ENCODE data around the gene LAMP1.
"Not testable (repeated sequence)": the region's sequence is repeated elsewhere in the genome, so short reads cannot be mapped to it uniquely, and the experiment has no call there.

LAMP1 gene

GRCh38 chr13:113325779-113326178, 28.7 kb downstream of the LAMP1 start:
- Mint-ChIP-seq H3K4me3 (no peak overlapping the region), H3K4me1 (ENCODE audit: low read depth) (no peaks in the 10 kb centered on the region), H3K27me3 (peaks cover 12% of the 10 kb centered on the region), H3K9me3 (no peaks in the 10 kb centered on the region), H3K27ac (no peak overlapping the region), H3K36me3 (ENCODE audit: low read depth) (peaks cover 47% of the 10 kb centered on the region)
- intact Hi-C loops (cut with micrococcal nuclease) = no loop called here

- no peaks in the 10 kb centered on the region for H3K9me3 Mint-ChIP-seq
- peaks cover 31% of the 10 kb centered on the region for H3K36me3 Mint-ChIP-seq (ENCODE audit: low read depth)
- H3K4me3 Mint-ChIP-seq = no peak overlapping the region
- intact Hi-C loops (cut with micrococcal nuclease) = no loop called here
- H3K27me3 Mint-ChIP-seq = peaks cover 12% of the 10 kb centered on the region
- no peak overlapping the region for H3K27ac Mint-ChIP-seq
- H3K4me1 Mint-ChIP-seq (ENCODE audit: low read depth) = no peaks in the 10 kb centered on the region
Measured at GRCh38 chr13:113327391-113327765, 30.3 kb downstream of the LAMP1 start.

DNA sequence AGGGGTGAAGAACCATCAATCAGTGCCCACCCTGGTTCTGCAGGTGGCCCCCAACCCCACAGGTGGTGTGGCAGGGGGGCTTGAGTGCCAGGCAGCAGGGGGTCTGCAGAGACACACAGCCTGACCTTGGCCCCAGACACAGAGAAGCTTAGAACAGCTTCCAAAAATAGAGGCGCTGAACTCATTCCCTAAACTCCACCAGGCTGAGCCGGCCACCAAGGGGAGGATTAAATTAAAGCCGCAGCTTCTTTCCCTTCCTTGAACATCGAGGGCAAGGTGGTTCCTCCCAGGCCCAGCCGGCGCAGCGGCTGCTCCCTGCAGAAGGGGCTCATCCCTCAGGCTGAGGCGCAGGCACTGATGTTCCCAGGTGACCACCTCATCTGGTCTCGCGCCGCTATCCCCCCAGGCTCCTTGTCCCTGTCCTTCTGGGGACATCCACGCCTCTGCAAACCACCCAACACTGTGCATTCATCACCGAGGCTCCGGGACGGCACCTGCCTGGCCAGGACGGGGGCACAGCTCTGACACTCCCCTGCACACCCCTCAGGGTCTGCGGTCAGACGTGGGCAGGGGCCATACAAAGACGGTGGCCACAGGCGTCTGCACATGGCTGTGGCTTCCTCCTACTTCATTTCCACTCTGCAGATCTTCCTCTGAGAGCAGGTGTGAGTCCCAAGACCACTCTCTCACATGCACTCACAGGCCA, 30.9 kb downstream of the LAMP1 start:
- H3K4me3 Mint-ChIP-seq = no peak overlapping the region
- H3K4me1 Mint-ChIP-seq (ENCODE audit: low read depth) = no peaks in the 10 kb centered on the region
- H3K9me3 Mint-ChIP-seq = no peaks in the 10 kb centered on the region
- H3K27ac Mint-ChIP-seq = no peak overlapping the region
- peaks cover 14% of the 10 kb centered on the region for H3K27me3 Mint-ChIP-seq
- peaks cover 26% of the 10 kb centered on the region for H3K36me3 Mint-ChIP-seq (ENCODE audit: low read depth)
- intact Hi-C loops (cut with micrococcal nuclease) = no loop called here

DNA sequence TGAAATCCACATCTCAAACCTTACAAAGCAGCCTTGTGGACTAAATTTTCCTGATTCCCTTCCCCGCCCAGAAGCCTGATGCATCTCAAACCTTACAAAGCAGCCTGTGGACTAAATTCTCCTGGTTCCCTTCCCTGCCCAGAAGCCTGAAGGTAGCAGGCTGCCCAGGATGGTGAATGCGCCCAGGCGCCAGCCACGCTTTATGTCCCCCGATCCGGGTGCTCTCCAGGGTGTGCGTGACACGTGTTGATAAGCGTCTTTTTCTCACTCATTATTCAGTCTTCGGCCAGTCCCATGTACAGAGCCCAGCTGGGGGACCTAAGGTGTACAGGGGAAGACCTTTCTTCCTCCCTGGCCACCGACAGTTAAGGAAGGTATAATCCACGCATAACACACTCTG, 31.8 kb downstream of the LAMP1 start:
- Mint-ChIP-seq H3K27me3 (peaks cover 14% of the 10 kb centered on the region), H3K9me3 (no peaks in the 10 kb centered on the region), H3K36me3 (ENCODE audit: low read depth) (peaks cover 17% of the 10 kb centered on the region), H3K4me1 (ENCODE audit: low read depth) (no peaks in the 10 kb centered on the region), H3K4me3 (no peak overlapping the region), H3K27ac (no peak overlapping the region)
- intact Hi-C loops (cut with micrococcal nuclease) = no loop called here

DNA sequence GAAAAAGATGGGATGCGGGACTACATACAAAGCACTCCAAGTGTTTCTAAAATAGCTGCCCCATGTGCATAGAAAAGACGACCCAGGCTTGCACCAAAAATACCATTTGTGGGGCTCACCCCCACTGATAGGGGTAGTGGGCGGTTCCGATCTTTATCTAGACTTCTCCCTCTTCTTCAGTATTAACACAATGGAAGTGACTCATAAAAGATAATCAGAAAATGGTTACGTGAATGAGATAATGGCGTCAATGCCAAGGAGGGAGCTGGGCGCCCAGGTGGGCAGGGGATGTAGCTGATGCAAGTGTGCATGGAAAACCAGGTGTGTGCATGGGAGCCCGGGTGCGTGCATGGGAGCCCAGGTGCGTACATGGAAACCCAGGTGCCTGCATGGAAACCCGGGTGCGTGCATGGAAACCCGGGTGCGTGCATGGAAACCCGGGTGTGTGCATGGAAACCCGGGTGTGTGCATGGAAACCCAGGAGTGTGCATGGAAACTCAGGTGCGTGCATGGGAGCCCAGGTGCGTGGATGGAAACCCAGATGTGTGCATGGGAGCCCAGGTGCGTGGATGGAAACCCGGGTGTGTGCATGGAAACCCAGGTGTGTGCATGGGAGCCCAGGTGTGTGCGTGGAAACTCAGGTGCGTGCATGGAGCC, 32.7 kb downstream of the LAMP1 start:
- H3K4me1 Mint-ChIP-seq (ENCODE audit: low read depth) = no peaks in the 10 kb centered on the region
- intact Hi-C loops (cut with micrococcal nuclease) = no loop called here
- no peaks in the 10 kb centered on the region for H3K9me3 Mint-ChIP-seq
- peaks cover 18% of the 10 kb centered on the region for H3K27me3 Mint-ChIP-seq
- no peak overlapping the region for H3K4me3 Mint-ChIP-seq
- H3K36me3 Mint-ChIP-seq (ENCODE audit: low read depth) = peaks cover 7% of the 10 kb centered on the region
- no peak overlapping the region for H3K27ac Mint-ChIP-seq

- H3K36me3 Mint-ChIP-seq (ENCODE audit: low read depth) = no peaks in the 10 kb centered on the region
- no peaks in the 10 kb centered on the region for H3K4me1 Mint-ChIP-seq (ENCODE audit: low read depth)
- intact Hi-C loops (cut with micrococcal nuclease) = no loop called here
- H3K4me3 Mint-ChIP-seq = no peak overlapping the region
- H3K9me3 Mint-ChIP-seq = no peaks in the 10 kb centered on the region
- peaks cover 20% of the 10 kb centered on the region for H3K27me3 Mint-ChIP-seq
- H3K27ac Mint-ChIP-seq = no peak overlapping the region
Measured at GRCh38 chr13:113332615-113333014, 35.6 kb downstream of the LAMP1 start.

DNA sequence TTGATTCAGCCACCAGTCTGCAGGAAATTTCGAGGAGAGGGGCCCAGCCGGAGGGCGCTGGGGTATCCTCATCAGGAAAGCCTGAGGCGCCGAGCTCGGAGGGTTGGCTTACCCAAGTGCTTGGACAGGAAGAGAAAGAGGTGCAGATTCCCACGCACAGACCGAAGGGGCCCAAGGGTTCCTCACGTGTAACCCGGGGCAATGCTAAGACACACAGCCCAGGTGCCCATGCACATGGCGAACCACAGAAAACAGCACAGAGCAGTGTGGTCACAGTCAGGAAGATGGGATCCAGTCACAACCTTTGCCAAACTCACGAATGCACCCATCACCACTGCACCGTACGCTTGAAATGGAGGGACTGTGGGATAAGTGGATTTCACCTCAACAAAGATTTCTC, 36.0 kb downstream of the LAMP1 start:
- Mint-ChIP-seq H3K4me3 (no peak overlapping the region), H3K36me3 (ENCODE audit: low read depth) (no peaks in the 10 kb centered on the region), H3K4me1 (ENCODE audit: low read depth) (no peaks in the 10 kb centered on the region), H3K27me3 (peaks cover 15% of the 10 kb centered on the region), H3K27ac (no peak overlapping the region), H3K9me3 (no peaks in the 10 kb centered on the region)
- intact Hi-C loops (cut with micrococcal nuclease) = no loop called here

GRCh38 chr13:113337556-113337955, 40.5 kb downstream of the LAMP1 start:
- peaks cover 17% of the 10 kb centered on the region for H3K27me3 Mint-ChIP-seq
- no peaks in the 10 kb centered on the region for H3K36me3 Mint-ChIP-seq (ENCODE audit: low read depth)
- intact Hi-C loops (cut with micrococcal nuclease) = no loop called here
- H3K9me3 Mint-ChIP-seq = no peaks in the 10 kb centered on the region
- no peak overlapping the region for H3K4me3 Mint-ChIP-seq
- no peak overlapping the region for H3K27ac Mint-ChIP-seq
- no peaks in the 10 kb centered on the region for H3K4me1 Mint-ChIP-seq (ENCODE audit: low read depth)

DNA sequence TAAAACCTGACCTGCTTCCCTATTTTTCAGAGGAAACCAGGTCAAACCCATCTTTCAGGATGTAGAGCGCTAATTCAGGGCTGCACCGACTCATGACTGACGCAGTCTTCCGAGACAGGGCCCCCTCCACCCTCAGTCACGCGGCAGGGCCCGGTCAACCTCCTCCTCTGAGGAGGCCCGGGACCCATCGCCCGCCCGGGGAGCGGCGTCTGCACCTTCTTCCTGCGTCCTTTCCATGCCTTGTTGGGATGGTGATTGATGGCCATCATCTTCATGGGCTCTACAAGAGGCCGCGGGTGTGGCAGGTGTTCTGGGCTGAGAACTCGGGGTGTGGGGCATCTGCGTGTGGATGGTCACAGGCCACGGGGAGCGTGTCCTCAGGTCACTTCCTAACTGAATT, 40.9 kb downstream of the LAMP1 start:
- no peak overlapping the region for H3K27ac Mint-ChIP-seq
- peaks cover 15% of the 10 kb centered on the region for H3K27me3 Mint-ChIP-seq
- H3K4me1 Mint-ChIP-seq (ENCODE audit: low read depth) = no peaks in the 10 kb centered on the region
- intact Hi-C loops (cut with micrococcal nuclease) = no loop called here
- no peak overlapping the region for H3K4me3 Mint-ChIP-seq
- H3K36me3 Mint-ChIP-seq (ENCODE audit: low read depth) = no peaks in the 10 kb centered on the region
- no peaks in the 10 kb centered on the region for H3K9me3 Mint-ChIP-seq

DNA sequence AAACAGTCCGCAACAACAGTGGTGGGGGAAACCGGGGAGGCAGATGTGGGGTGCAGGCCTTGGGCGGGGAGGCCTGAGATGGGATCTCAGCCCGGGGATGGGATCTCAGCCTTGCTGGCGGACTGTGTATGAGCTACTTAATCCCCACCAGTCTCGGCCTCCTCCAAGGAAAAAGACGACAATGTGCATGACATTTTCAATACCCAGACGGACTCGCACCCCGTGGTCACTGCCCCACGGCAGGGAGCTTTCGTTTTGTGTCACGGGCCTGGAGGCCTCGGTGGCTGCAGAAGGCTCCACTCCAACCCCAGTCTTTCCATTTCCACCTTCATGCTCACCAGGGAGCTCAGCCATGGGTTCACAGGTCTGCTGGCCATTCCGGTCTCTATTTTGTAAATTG, 41.4 kb downstream of the LAMP1 start:
- Mint-ChIP-seq H3K4me1 (ENCODE audit: low read depth) (no peaks in the 10 kb centered on the region), H3K27ac (no peak overlapping the region), H3K4me3 (no peak overlapping the region), H3K9me3 (no peaks in the 10 kb centered on the region), H3K36me3 (ENCODE audit: low read depth) (no peaks in the 10 kb centered on the region), H3K27me3 (peaks cover 15% of the 10 kb centered on the region)
- intact Hi-C loops (cut with micrococcal nuclease) = no loop called here

- no peak overlapping the region for H3K27ac Mint-ChIP-seq
- H3K36me3 Mint-ChIP-seq (ENCODE audit: low read depth) = no peaks in the 10 kb centered on the region
- H3K4me3 Mint-ChIP-seq = no peak overlapping the region
- no peaks in the 10 kb centered on the region for H3K4me1 Mint-ChIP-seq (ENCODE audit: low read depth)
- peaks cover 9% of the 10 kb centered on the region for H3K27me3 Mint-ChIP-seq
- intact Hi-C loops (cut with micrococcal nuclease) = no loop called here
- peaks cover 21% of the 10 kb centered on the region for H3K9me3 Mint-ChIP-seq
Measured at GRCh38 chr13:113342820-113343691, 46.0 kb downstream of the LAMP1 start.

GRCh38 chr13:113343692-113343968, 46.6 kb downstream of the LAMP1 start:
- no peak overlapping the region for H3K4me3 Mint-ChIP-seq
- intact Hi-C loops (cut with micrococcal nuclease) = no loop called here
- H3K4me1 Mint-ChIP-seq (ENCODE audit: low read depth) = no peaks in the 10 kb centered on the region
- H3K27me3 Mint-ChIP-seq = peaks cover 7% of the 10 kb centered on the region
- no peak overlapping the region for H3K27ac Mint-ChIP-seq
- H3K36me3 Mint-ChIP-seq (ENCODE audit: low read depth) = no peaks in the 10 kb centered on the region
- peaks cover 27% of the 10 kb centered on the region for H3K9me3 Mint-ChIP-seq

DNA sequence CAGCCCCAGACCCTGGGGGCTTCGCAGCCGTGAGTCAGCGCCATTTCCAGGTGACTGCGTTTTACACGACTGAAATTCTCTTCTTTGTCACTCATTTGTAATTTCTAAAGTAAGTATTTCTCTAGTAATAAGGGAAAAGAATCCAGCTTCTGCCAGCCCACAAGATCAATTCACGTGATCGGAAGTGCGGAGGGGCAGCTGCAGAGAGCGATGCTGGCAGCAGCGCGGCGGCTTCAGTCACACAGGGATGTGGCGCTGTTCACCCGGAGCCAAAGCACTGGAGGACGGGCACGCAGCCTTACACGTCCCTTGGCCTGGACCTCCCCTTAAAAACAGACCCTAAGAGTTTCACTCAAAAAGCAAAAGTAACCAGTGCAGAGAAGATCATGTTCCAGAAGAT, 48.4 kb downstream of the LAMP1 start:
- Mint-ChIP-seq H3K4me1 (ENCODE audit: low read depth) (no peaks in the 10 kb centered on the region), H3K36me3 (ENCODE audit: low read depth) (no peaks in the 10 kb centered on the region), H3K4me3 (no peak overlapping the region), H3K9me3 (peaks cover 27% of the 10 kb centered on the region), H3K27me3 (peaks cover 6% of the 10 kb centered on the region), H3K27ac (no peak overlapping the region)
- intact Hi-C loops (cut with micrococcal nuclease) = no loop called here

DNA sequence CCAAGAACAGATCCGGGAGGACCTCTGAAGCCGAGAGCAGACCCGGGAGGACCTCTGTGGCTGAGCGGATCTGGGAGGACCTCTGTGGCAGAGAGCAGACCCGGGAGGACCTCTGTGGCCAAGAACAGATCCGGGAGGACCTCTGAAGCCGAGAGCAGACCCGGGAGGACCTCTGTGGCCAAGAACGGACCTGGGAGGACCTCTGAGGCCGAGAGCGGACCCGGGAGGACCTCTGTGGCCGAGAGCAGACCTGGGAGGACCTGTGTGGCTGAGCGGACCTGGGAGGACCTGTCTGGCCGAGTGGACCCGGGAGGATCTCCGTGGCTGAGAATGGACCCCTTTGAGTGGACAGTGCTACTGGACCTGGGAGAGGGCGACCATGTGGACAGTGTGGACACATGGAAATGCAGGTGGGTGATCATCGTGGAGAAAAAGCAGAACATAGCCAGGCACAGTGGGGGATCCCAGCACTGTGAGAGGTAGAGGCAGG, 50.7 kb downstream of the LAMP1 start:
- H3K36me3 Mint-ChIP-seq (ENCODE audit: low read depth); H3K4me1 Mint-ChIP-seq (ENCODE audit: low read depth); H3K27me3 Mint-ChIP-seq; H3K4me3 Mint-ChIP-seq; intact Hi-C loops (cut with micrococcal nuclease); H3K27ac Mint-ChIP-seq: not testable (repeated sequence)
- H3K9me3 Mint-ChIP-seq = peaks cover 27% of the 10 kb centered on the region
